Measurements from ENCODE around the gene EYA2. TPM values are rescaled to one million over a fixed set of nuclear protein-coding genes. Genes with fewer than 3 reads are reported as not detected.

The EYA2 gene
- total and polyA plus RNA-seq, 5 experiments from 2014 or later: not detected

GRCh38 chr20:47019121-47019824, 124.6 kb downstream of the EYA2 start:
- Mint-ChIP-seq H3K27me3 (peaks cover 7 to 36% (median 17%) of the 10 kb centered on the region in 5 donors), H3K36me3 (no peaks in the 10 kb centered on the region), H3K9me3 (peaks cover 0 to 12% (median 0%) of the 10 kb centered on the region in 9 donors), H3K4me1 (no peaks in the 10 kb centered on the region), H3K27ac (no peak overlapping the region), H3K4me3 (no peak overlapping the region)
- no peak for ATAC-seq
- POLR2A ChIA-PET: no interaction called here
- no peak for DNase-seq

- POLR2A ChIA-PET: no interaction called here
- Mint-ChIP-seq H3K4me3 (no peak overlapping the region), H3K27me3 (peaks cover 6 to 45% (median 20%) of the 10 kb centered on the region in 5 donors), H3K27ac (no peak overlapping the region), H3K4me1 (no peaks in the 10 kb centered on the region), H3K36me3 (no peaks in the 10 kb centered on the region), H3K9me3 (peaks cover 0 to 12% (median 0%) of the 10 kb centered on the region in 9 donors)
- ATAC-seq (no peak), DNase-seq (no peak)
These were observed 125.6 kb downstream of the EYA2 start for GRCh38 chr20:47020231-47020630.

DNA sequence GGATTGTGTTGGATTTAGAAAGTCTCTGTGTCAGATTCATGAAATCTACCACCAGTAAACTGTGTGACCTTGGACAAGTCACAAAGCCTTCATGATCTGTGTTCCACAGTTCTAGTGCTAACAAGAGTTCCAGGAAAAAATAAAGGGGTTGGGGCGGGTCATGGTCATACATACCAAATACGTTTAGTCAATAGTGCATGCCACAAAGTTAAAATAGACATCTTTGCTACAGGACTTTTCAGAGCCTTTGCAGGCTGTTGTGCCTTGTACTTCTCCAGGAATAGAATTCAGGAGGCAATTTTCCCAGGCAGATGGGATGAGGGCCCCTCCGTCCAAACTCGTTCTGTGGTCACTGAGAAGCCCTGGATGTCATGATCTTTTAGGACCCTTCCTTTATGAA, 127.2 kb downstream of the EYA2 start:
- no peak for DNase-seq
- Mint-ChIP-seq H3K4me1 (no peaks in the 10 kb centered on the region), H3K27me3 (peaks cover 7 to 48% (median 12%) of the 10 kb centered on the region in 5 donors), H3K36me3 (no peaks in the 10 kb centered on the region), H3K9me3 (peaks cover 0 to under 1% (median 0%) of the 10 kb centered on the region in 9 donors), H3K27ac (no peak overlapping the region), H3K4me3 (no peak overlapping the region)
- POLR2A ChIA-PET: no interaction called here
- ATAC-seq: no peak

GRCh38 chr20:47024461-47024937, 129.9 kb downstream of the EYA2 start:
- H3K36me3 Mint-ChIP-seq: peaks cover 0 to 8% (median 0%) of the 10 kb centered on the region in 3 donors
- POLR2A ChIA-PET: no interaction called here
- ATAC-seq (no peak), DNase-seq (no peak)
- H3K4me3 Mint-ChIP-seq: no peak overlapping the region
- H3K27me3 Mint-ChIP-seq: peaks cover 4 to 46% (median 13%) of the 10 kb centered on the region in 5 donors
- peak overlapping the region in 1 of 10 donors; percentile 6 for H3K27ac Mint-ChIP-seq
- H3K4me1 Mint-ChIP-seq: no peaks in the 10 kb centered on the region
- peaks cover 0 to 7% (median 0%) of the 10 kb centered on the region in 9 donors for H3K9me3 Mint-ChIP-seq

GRCh38 chr20:47027042-47027441, 132.4 kb downstream of the EYA2 start:
- POLR2A ChIA-PET: no interaction called here
- Mint-ChIP-seq H3K9me3 (peaks cover 0 to 10% (median 0%) of the 10 kb centered on the region in 9 donors), H3K36me3 (peaks cover 0 to 10% (median 0%) of the 10 kb centered on the region in 3 donors), H3K4me1 (no peaks in the 10 kb centered on the region), H3K27me3 (peaks cover 4 to 60% (median 18%) of the 10 kb centered on the region in 5 donors), H3K27ac (no peak overlapping the region), H3K4me3 (no peak overlapping the region)
- no peak for ATAC-seq
- no peak for DNase-seq

DNA sequence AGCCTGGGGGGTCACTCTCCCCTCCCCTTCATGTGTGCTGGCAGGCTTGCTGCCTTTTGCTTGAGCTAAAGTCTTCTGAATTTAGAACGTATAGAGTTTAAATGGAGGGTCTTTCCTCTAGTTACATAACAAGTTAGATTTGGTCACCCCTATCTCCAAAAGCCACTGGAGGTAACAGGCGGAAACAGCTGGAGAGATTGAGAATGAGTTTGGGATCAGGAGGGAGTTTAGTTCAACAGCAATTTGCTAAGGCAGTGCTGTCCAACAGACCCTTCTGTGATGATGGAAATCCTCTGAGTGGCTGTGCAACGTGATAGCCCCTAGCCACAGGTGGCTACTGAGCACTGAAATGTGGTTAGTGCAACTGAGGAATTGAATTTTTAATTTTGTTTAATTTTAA, 132.8 kb downstream of the EYA2 start:
- Mint-ChIP-seq H3K36me3 (peaks cover 0 to 10% (median 0%) of the 10 kb centered on the region in 3 donors), H3K27ac (no peak overlapping the region), H3K4me1 (no peaks in the 10 kb centered on the region), H3K4me3 (no peak overlapping the region), H3K9me3 (peaks cover 0 to 10% (median 0%) of the 10 kb centered on the region in 9 donors), H3K27me3 (peaks cover 4 to 60% (median 18%) of the 10 kb centered on the region in 5 donors)
- DNase-seq (no peak), ATAC-seq (no peak)
- POLR2A ChIA-PET: no interaction called here

- peaks cover 4 to 57% (median 18%) of the 10 kb centered on the region in 5 donors for H3K27me3 Mint-ChIP-seq
- POLR2A ChIA-PET: no interaction called here
- DNase-seq (no peak), ATAC-seq (no peak)
- no peak overlapping the region for H3K4me3 Mint-ChIP-seq
- H3K36me3 Mint-ChIP-seq: peaks cover 0 to 10% (median 0%) of the 10 kb centered on the region in 3 donors
- H3K4me1 Mint-ChIP-seq: no peaks in the 10 kb centered on the region
- H3K27ac Mint-ChIP-seq: no peak overlapping the region
- H3K9me3 Mint-ChIP-seq: peaks cover 0 to 10% (median 0%) of the 10 kb centered on the region in 9 donors
These were observed 133.8 kb downstream of the EYA2 start for GRCh38 chr20:47028487-47028886.

GRCh38 chr20:47029845-47030244, 135.2 kb downstream of the EYA2 start:
- ATAC-seq: no peak
- POLR2A ChIA-PET: no interaction called here
- peaks cover 0 to 44% (median 14%) of the 10 kb centered on the region in 5 donors for H3K27me3 Mint-ChIP-seq
- no peak for DNase-seq
- no peak overlapping the region for H3K27ac Mint-ChIP-seq
- peaks cover 0 to 10% (median 0%) of the 10 kb centered on the region in 9 donors for H3K9me3 Mint-ChIP-seq
- peaks cover 0 to 10% (median 0%) of the 10 kb centered on the region in 3 donors for H3K36me3 Mint-ChIP-seq
- no peaks in the 10 kb centered on the region for H3K4me1 Mint-ChIP-seq
- H3K4me3 Mint-ChIP-seq: no peak overlapping the region

DNA sequence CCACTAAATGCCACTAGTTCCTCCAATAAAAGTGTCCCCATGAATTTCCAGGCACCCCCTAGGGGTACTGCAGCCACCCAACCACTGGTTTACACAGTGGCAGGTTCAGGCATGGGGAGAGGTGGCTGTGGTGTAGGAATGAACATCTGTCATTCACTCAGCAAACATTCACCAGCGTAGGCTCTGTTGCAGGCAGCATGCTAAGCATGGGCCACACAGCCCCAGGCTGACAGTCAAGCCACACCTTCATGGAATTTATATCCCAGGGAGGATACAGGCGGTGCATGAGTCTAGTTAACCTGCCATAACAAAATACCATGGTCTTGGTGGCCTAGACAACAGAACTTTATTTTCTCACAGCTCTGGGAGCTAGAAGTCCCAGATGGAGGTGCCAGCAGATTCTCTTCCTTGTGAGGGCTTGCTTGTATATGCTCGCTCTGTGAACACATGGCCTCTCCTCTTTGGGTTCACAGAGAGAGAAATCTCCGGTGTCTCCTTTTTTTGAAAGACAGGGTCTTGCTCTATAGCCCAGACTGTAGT, 135.7 kb downstream of the EYA2 start:
- H3K4me1 Mint-ChIP-seq: no peaks in the 10 kb centered on the region
- DNase-seq: no peak
- POLR2A ChIA-PET: no interaction called here
- H3K9me3 Mint-ChIP-seq: peaks cover 0 to 10% (median 0%) of the 10 kb centered on the region in 9 donors
- ATAC-seq: no peak
- H3K36me3 Mint-ChIP-seq: peaks cover 0 to 10% (median 0%) of the 10 kb centered on the region in 3 donors
- H3K27ac Mint-ChIP-seq: no peak overlapping the region
- no peak overlapping the region for H3K4me3 Mint-ChIP-seq
- H3K27me3 Mint-ChIP-seq: peaks cover 0 to 44% (median 13%) of the 10 kb centered on the region in 5 donors

DNA sequence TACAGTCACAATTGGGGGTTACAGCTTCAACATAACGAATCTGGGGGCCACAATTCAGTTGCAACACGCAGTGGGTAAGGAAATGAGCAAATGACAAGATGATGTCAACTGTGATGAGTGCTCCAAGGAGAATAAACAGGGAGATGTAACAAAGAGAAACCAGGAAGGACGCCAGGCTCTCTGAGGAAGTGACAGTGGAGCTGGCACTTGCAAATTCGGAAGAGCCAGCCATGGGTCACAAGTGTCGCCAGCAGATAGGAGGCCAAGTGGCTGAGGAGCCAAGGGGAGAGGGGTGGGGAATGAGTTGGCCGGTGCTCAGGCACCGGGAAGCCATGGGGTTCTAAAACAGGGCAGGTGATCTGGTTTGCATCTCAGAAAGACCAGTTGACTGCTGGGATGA, 136.4 kb downstream of the EYA2 start:
- H3K27ac Mint-ChIP-seq: no peak overlapping the region
- peaks cover 0 to 10% (median 0%) of the 10 kb centered on the region in 3 donors for H3K36me3 Mint-ChIP-seq
- no peaks in the 10 kb centered on the region for H3K4me1 Mint-ChIP-seq
- no peak overlapping the region for H3K4me3 Mint-ChIP-seq
- POLR2A ChIA-PET: no interaction called here
- H3K9me3 Mint-ChIP-seq: peaks cover 0 to 10% (median 0%) of the 10 kb centered on the region in 9 donors
- ATAC-seq (no peak), DNase-seq (no peak)
- H3K27me3 Mint-ChIP-seq: peaks cover 2 to 44% (median 13%) of the 10 kb centered on the region in 5 donors

DNA sequence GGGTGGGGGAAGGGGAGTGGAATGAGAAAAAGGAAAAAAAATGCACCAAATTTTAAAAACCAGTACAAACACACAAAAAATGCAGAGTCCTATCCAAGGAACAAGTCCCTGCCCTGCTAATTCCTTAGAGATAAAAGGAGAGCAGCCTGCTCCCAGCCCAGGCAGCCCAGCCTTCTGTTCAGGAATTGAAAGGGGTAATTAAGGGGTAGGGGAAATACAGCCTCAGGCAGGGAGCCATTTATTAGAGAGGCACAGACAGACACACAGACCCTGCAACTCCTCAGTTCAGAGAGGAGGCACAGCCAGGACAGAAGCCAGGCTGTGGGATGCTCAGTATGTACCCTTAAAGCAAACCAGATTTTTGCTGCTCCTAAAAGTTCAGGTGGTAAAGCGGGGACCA, 137.2 kb downstream of the EYA2 start:
- POLR2A ChIA-PET: no interaction called here
- no peak for DNase-seq
- Mint-ChIP-seq H3K36me3 (peaks cover 0 to 10% (median 0%) of the 10 kb centered on the region in 3 donors), H3K27me3 (peaks cover 2 to 44% (median 8%) of the 10 kb centered on the region in 5 donors), H3K4me1 (no peaks in the 10 kb centered on the region), H3K27ac (no peak overlapping the region), H3K9me3 (peaks cover 0 to 11% (median 0%) of the 10 kb centered on the region in 9 donors), H3K4me3 (no peak overlapping the region)
- no peak for ATAC-seq

- DNase-seq (no peak), ATAC-seq (no peak)
- peaks cover 0 to 18% (median 0%) of the 10 kb centered on the region in 9 donors for H3K9me3 Mint-ChIP-seq
- H3K36me3 Mint-ChIP-seq: peaks cover 0 to 10% (median 0%) of the 10 kb centered on the region in 3 donors
- no peak overlapping the region for H3K4me3 Mint-ChIP-seq
- H3K27ac Mint-ChIP-seq: no peak overlapping the region
- H3K27me3 Mint-ChIP-seq: peaks cover 0 to 43% (median 8%) of the 10 kb centered on the region in 5 donors
- no peaks in the 10 kb centered on the region for H3K4me1 Mint-ChIP-seq
- POLR2A ChIA-PET: no interaction called here
These were observed 138.4 kb downstream of the EYA2 start for GRCh38 chr20:47032933-47033578.

- POLR2A ChIA-PET: no interaction called here
These were observed 139.0 kb downstream of the EYA2 start for GRCh38 chr20:47033665-47034064.

More at GRCh38 chr20:47033665-47034064, 139.0 kb downstream of the EYA2 start:
- peaks cover 0 to 5% (median 0%) of the 10 kb centered on the region in 3 donors for H3K36me3 Mint-ChIP-seq
- no peak overlapping the region for H3K27ac Mint-ChIP-seq
- peaks cover 0 to 43% (median 8%) of the 10 kb centered on the region in 5 donors for H3K27me3 Mint-ChIP-seq
- no peak overlapping the region for H3K4me3 Mint-ChIP-seq
- no peak for ATAC-seq
- peaks cover 0 to 18% (median 0%) of the 10 kb centered on the region in 9 donors for H3K9me3 Mint-ChIP-seq
- no peaks in the 10 kb centered on the region for H3K4me1 Mint-ChIP-seq
- DNase-seq: no peak

All from naive thymus-derived CD8-positive, alpha-beta T cell (primary cell).